GM12865 (cell line): ENCODE results near the gene ARHGEF12.
A peak's percentile ranks its signal among the peaks of the same experiment; 100 is the strongest.

Experiments
- DNase-seq: peaks from one replicate; pipeline ENCODE4 v3.0.0; 2010; ENCODE audit warnings: low read depth
- H3K4me3 ChIP-seq: 2 replicates; pipeline ENCODE4 v1.5.1; 2011; ENCODE audit warnings: mild to moderate bottlenecking, low read depth, low read length, control low read depth
- TF ChIP-seq, protein P1 (sequence below): IDR thresholded peaks from 2 replicates; pipeline ENCODE4 v1.5.1; 2011; ENCODE audit warnings: low read length, control low read depth, low read depth, inconsistent platforms; ENCODE audit not compliant: insufficient read depth; ENCODE audit errors: missing control alignments

The ARHGEF12 gene

DNA sequence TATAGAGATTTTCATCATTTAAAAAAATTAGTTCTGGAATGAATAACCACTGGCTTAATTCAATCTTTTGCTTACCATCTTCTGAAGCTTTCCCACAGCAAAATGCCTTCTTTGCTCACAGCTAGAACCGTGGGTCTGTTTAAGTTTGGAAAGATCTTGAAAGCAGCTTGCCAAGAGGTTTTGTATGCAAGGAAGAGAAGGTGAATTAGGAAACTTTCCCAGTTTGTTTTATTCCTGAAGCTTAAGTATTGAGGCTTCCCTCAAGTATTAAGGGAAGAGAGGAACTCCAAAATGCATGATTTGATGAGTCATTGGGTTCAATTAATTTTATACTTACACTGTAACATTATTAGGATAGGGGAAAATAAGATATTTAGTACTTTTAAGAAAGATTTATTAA lies 1.9 kb upstream of the ARHGEF12 start:
- TF ChIP-seq, protein P1, sequence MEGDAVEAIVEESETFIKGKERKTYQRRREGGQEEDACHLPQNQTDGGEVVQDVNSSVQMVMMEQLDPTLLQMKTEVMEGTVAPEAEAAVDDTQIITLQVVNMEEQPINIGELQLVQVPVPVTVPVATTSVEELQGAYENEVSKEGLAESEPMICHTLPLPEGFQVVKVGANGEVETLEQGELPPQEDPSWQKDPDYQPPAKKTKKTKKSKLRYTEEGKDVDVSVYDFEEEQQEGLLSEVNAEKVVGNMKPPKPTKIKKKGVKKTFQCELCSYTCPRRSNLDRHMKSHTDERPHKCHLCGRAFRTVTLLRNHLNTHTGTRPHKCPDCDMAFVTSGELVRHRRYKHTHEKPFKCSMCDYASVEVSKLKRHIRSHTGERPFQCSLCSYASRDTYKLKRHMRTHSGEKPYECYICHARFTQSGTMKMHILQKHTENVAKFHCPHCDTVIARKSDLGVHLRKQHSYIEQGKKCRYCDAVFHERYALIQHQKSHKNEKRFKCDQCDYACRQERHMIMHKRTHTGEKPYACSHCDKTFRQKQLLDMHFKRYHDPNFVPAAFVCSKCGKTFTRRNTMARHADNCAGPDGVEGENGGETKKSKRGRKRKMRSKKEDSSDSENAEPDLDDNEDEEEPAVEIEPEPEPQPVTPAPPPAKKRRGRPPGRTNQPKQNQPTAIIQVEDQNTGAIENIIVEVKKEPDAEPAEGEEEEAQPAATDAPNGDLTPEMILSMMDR, result no peak
- no peak for DNase-seq
- no peak overlapping the region for H3K4me3 ChIP-seq

- TF ChIP-seq, protein P1, result peak; percentile 66
- H3K4me3 ChIP-seq, result peak overlapping the region; percentile 91; the same call in 1 of the 2 replicates
- peak; percentile 85 for DNase-seq
Observed at GRCh38 chr11:120334894-120335462, 1.2 kb upstream of the ARHGEF12 start.

DNA sequence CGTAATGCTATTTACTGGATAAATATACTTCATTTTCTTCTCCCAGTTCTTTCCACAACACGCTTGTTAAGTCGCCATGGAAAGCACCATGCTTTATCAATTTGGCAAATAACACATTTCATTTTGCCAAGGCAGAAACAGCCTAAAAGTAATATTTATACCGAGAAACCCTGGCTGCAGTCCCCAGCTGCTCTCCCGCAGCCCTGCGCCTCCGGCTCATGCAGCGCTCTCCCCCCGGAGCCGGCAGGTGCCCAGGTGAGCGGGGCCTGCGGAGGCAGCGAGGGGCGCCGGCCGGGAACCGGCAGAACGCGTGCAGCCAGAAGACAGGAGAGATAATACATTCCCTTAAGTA lies 681 bp upstream of the ARHGEF12 start:
- no peak for DNase-seq
- H3K4me3 ChIP-seq, result peak overlapping the region; percentile 91

DNA sequence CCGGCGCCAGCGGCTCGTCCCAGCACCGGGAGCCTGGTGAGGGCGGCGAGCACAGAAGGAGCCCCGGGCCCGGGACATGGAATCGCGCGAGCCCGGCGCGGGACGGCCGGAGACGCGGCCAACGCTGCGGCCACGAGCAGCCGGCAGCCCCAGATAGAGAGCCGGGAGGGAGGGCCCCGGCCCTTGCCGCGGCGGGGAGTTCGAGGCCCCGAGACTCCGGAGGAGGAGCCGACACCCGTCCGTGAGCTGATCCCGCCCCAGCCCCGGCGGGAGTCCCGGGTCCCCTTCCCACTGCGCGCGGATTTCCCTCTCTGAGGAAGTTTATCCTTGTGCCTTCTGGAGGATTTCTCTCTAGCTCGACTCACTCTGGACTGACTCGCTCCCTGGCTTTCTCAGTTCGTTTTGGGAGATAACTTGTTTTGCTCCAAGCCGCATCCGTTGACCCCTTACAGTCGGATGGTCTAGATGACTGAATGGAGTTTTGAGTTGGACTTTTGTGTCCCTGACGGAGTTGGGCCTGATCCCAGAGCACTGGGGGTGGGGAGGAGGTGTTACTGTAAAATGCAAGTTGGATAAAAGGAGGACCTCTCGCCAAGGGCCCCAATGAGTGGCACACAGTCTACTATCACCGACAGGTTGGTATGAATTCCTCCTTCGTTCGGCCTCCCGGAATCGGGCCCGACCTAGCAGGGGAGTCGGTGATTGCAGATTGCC lies 585 bp downstream of the ARHGEF12 start:
- TF ChIP-seq, protein P1, result no peak
- peak overlapping the region; percentile 91 for H3K4me3 ChIP-seq
- peak; percentile 42 for DNase-seq

More for the DNA sequence above, 681 bp upstream of the ARHGEF12 start:
- TF ChIP-seq, protein P1, result no peak

GRCh38 chr11:120337355-120338106 lies 1.3 kb downstream of the ARHGEF12 start:
- TF ChIP-seq, protein P1, result no peak
- H3K4me3 ChIP-seq, result peak overlapping the region; percentile 91
- DNase-seq, result no peak

DNA sequence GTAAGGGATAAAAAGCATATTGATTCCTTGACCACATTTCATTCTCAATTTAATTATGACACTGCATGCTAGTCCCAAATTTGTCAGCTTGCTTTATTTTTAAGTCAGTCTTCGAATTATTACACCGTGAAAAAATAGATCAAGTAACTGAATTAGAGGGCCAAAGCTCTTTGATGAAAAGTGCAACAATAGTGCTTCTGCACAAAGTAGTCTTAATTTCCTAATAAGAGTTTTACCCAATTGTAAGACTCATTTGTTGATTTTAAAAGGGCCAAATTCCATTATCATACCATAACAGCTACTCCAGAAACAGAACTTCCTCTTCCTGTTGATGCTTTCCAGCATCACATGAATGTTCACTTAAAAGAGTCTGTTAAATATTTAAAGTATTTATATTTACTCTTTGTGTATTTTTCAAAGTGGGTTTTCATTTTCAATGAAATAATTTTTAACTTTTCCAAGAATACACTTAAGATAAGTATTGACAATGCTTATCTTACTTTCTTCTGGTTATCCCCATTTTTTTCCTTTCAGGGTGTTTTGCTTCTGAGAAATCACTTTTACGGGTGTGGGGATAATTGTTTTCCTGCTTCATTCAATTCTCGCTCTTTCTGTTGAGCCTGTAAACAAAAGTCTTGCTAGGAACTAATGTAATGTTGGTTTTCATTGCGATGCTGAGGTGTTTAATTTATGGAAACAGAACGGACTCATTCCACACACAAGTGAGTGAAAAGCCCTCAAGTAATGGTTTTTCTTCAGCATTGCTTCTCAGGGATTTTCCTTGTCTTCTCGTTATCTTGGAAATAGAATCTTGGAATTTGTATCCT lies 2.1 kb downstream of the ARHGEF12 start:
- DNase-seq, result no peak
- peak overlapping the region; percentile 91 for H3K4me3 ChIP-seq

More for the DNA sequence above, 2.1 kb downstream of the ARHGEF12 start:
- TF ChIP-seq, protein P1, result no peak
